Measurements from ENCODE around the gene DPP4.

DPP4 gene

DNA sequence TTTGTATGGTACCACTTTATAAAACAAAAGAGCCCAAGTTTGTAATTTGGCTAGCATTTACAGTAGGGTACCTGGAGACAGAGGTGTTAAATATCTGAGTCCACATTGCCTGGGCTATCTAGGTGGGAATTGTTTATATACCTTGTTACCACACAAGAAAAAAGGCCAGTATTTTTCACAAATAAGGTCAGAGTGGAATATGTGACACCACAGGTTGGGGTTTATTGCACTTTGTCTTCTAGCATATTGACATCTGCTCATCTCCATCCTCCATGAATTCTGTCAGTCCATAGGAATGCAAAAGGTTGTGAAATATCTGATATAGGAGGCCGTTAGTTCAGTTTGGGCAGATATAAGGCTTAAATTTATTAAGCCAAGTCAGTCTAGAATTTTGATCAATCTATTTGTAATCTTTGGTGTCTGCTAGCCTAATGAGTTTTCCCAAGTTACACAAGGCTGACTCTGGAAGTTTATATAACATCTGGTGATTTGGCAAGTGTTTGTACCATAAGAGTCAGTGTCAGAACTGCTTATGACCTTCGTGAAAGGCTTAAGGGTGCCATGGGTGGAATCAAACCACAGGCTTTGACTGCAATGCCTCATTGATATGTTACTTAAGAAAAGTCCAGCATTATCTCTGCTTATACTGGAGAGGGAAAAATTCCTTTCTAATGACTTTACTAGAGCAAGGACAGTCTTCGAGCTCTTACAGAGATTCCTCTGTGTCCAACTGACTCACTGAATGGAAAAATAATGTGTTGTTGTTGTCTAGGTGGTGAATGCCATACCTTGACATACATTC lies 11.3 kb upstream of the DPP4 start:
- no peak for DNase-seq (ENCODE audit: low read depth in 2 of 2)

DNA sequence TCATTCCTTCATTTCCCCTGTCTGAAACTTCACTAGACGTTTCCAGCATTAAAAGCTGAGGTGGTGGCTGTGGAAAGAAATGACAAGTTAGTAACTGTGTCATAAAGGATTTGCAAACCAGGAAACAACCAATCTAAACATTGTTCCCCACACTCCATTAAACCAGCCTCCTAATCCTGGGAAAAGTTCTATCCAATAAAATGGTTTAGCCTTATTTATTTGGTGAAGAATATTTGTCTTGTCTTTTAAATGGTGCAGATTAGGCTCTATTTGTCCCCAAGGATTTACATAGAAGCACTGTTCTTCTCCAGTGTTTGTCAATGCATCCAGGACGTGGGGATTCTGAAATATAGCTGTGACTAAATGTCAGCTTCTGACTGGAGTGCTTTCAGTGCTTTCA lies 10.5 kb upstream of the DPP4 start:
- no peak for DNase-seq (ENCODE audit: low read depth in 2 of 2)

DNA sequence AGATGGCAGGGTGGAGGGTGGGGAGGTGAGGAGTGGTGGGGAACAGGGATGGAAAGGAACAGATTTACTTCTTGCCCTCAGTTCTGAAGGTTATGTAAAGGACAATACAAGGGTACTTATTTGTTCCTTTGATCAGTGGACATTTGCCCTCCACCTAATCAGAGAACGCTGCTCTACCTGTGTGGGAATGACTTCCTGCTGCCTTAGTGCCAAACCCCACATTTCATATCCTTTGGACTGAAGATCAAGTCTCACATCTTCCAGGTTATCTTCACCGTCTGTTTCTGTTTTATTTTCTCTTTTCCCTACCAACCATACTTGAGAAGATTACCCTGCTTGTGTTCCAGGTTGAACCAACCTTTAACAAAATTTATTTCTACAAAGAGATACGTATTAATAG lies 8.7 kb upstream of the DPP4 start:
- DNase-seq (ENCODE audit: low read depth in 2 of 2), result no peak

DNA sequence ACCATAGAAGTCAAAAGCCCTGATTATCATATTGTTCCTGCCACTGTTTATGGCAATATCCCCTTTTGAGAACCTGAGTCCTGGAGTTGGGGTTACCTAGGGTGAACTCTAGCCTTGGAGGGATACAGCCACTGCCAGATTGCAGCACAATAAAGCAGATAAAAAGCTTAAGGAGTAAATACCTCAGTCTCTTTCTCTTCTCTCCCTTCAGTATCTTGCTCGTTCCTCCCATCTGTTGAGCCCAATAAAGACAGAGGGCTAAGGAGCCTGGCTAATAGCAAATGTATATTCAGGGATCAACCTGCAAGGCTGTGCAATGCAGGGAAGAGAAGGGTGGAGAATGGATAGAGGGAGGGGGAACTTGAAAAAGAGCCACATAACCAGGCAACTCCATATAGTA lies 8.0 kb upstream of the DPP4 start:
- no peak for DNase-seq (ENCODE audit: low read depth in 2 of 2)

DNA sequence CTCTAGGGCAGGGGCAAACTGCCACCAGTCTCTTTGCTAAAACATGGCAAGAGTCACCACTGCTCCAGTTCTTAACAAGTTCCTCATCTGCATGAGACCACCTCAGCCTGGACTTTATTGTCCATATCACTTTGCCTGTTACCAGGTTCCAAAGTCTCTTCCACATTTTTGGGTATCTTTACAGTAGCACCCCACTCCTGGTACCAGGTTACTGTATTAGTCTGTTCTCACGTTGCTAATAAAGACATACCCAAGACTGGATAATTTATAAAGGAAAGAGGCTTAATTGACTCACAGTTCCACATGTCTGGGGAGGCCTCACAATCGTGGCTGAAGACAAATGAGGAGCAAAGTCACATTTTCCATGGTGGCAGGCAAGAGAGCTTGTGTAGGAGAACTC lies 5.5 kb upstream of the DPP4 start:
- DNase-seq (ENCODE audit: low read depth in 2 of 2), result no peak

DNA sequence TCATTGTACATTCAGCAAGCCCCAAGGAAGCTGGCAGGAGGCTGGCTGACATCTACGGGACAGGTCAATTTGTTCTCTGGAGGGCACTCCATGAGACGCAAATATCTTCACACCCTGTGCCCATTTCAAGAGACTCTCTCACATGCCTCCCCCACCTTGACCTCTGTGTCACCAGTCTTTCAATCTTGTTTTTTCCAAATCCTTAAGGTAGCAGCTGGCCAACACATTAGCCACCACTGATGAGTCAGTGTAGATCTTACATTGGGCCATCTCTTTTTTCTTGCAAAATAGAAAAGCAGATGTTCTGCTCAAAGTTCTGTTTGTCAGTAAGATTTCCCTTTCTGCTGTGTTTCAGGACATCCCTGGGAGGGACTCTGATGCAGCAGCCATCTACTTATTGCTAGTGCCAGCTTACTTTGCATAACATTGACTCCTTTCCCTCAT lies 1.7 kb upstream of the DPP4 start:
- DNase-seq (ENCODE audit: low read depth in 2 of 2), result no peak

DNA sequence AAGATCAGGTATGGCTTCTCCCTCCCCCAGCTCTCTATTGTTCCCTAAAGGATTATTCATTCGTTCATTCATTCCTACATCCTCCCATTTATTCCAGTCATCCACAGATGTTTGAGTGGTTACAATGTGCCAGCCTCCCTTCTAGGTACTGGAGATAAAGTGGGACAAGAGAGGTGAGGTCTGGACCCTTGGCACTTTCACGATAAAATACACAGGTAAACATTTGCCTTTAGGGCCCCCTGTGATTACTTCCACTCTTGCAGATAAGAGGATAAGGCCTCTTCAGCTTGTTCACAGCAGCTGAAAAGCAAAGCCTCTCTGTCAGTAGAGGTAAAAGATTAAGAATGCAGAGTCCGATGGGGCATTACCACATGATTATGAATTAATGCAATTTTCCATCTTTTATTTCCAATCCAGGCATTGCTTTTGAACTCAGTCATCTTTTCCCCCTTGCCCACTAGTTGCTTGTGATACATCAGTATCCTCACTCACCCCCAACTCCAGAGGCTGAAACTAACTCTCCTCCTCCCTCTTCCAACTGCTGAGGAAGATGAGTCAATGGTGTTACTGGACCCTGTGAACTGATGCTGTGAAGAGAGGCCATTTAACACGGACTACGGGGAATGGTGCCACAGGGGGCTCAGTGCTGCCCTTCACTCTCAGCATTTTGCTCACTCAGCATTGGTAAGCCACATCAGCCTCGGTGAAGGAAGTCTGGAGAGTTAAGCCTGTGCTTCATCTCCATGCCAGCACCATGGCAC lies 1.1 kb upstream of the DPP4 start:
- no peak for DNase-seq (ENCODE audit: low read depth in 2 of 2)

DNA sequence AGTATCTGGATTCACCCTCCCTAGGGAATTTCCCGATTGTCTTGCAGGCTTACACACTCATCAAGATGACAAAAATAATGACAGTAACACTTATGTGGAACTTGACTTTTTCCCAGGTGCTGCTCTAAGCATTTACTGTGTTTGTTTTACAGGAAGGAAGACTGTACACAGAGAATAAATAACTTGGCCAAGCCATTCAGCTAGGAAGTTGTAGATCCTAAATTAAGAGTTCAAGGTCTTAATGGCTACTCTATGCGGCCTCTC lies 549 bp upstream of the DPP4 start:
- DNase-seq (ENCODE audit: low read depth in 2 of 2), result no peak

DNA sequence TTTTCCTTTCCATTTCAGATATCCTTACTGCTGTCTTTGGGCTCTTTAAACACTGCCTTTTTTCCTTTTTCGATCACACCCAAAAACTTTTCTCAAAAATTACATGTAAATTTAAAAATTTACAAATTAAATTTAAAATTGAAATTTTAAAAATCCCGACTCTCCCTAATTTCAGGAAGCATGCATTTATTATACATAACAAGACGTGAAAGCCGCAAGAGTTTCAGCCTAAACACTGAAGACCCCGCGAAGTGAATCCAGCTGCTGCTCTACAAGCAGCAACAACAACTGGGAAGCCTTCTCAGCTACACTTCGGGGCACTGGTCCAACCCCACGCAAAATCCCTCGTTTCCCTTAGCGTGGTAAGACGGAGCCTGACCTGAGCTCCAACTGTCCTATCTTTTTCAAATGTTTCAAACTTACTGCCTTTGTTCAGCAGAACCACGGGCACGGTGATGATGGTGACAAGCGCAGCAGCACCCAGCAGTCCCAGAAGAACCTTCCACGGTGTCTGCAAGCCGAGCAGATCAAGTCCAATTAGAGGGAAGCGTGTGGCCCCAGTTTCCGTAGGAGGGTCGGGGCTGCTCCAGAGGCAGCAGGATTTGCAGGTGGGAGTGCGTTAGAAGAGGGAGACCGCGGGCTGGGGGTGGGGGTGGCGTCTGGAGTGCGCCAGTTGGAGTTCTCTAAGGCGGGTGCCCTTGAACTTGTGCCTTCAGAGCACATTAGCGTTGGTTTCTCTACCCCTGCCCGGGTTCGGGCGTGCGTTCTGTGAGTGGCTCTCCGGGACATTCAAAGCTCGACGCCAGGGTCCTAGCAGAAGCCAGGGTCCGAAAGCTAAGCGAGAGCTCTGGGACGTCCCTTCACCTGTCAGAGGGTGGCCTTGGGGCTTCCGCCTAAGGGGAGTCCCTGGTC lies 783 bp downstream of the DPP4 start:
- DNase-seq (ENCODE audit: low read depth in 2 of 2), result no peak

DNA sequence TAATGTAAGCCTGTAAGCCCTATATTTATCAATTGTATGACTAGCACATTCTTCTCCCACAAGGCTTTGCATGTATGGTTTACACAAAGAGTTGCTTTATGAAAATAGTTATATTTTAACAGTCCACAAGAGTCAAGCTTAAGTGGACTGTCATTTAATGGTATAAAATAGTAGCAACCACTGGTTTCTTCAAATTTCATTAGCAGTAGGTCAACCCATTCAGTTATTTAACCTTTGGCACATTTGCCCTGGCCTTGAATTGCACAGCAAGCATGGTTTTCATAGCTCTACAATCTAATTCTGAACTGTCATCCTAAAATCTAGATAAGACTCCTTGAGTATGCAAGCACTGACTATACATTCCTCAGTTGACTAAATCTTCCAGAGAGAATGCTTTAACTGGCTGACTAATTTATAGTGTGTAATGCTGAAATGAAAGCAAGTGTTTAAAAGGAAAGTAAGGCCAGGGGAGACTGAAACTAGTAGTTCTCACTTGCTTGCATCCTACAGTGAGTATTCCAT lies 1.8 kb downstream of the DPP4 start:
- DNase-seq (ENCODE audit: low read depth in 2 of 2), result no peak

DNA sequence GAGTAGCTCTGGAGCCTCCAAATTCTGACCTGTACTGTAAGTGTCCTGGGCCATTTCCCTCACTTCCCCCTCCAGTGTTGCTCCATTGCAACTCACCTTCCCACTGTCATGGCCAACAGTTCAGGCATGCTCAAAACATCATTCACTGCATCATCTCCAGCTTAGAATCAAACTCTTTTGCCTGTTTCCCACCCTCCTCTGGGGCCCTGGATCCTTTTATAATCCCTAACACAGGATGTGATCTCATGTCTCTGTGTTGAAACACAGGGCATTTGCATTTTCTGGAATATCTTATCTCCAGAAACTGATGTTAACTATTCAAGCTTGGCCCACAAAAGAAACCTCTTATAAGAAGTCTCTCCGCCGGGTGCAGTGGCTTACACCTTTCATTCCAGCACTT lies 3.0 kb downstream of the DPP4 start:
- DNase-seq (ENCODE audit: low read depth in 2 of 2), result no peak

DNA sequence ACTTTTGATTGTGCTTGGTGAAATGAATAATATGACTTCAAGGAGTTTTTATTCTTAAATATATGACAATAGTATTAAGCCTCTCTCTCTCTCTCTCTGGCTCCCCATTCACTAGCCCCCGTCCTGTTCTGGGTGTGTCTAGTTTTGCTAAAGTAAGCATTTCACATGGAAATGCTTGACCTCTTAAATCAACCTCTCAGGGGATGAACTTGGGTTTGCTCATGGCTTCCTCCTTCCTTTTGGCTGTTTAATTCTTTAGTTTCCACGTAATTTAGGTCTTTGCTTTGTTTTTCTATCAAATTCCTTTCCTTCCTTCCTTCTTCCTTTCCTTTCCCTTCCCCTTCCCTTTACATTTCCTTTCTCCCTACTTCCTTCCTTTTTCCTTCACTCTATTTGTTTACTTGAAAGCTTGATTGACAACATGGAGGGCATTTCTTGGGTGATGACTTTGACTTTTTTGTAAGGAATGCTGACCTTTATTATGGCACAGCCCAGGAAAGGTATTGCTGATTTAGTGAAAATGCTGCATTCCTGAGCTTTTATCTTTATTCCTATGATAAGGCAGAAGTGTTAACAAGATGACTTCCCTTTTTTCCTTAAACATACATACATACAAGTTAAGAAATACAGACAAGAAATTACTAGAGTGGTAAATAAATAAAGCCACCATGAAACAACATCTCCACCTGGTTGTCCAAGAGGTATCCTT lies 3.6 kb downstream of the DPP4 start:
- DNase-seq (ENCODE audit: low read depth in 2 of 2), result no peak

DNA sequence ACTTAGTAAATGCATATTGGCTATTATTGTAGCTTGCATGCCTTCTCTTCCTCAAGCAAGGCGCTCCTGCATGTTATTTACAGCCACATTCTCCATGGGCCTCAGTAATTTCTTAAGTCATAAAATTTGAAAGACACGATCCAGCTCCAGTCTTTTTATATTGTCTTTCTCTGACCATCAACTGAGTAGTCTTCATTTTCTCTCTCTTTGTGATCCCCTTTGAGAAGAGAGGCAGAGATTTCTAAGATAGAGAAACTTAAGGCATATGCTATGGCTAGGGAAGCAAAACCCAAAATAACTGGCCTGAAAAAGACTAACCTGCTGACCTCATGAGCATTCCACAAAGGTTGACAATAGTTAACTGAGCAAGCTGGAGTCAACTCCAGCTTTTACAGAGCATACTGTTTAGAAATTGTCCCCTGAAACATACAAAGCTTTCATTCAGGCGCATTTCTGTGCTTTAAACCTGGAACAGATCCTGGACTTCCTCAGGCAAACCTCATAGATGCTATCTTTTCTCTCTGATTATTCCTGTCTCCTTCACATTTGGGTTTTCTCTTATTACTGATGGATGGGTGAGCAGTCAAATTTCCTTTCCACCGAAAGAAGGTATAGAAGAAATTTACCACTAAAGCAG lies 4.6 kb downstream of the DPP4 start:
- DNase-seq (ENCODE audit: low read depth in 2 of 2), result no peak

DNA sequence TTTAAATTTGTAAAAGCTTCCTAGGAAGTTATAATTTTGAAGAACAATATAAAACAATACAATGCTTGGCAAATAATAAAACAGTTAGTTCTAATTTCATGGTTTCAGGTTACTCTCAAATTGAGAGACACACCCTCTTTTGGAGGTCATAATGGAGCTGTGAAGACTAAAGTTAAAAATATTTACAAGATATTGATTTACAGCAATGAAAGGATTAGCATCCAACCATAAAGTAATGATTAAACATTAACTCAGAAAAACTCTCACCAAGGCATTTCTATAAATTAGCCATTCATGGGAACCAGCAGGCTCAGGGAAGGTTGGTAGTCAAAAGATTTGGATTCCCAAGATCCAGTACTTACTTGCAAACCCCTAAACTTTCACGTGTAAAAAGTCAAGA lies 6.4 kb downstream of the DPP4 start:
- no peak for DNase-seq (ENCODE audit: low read depth in 2 of 2)

DNA sequence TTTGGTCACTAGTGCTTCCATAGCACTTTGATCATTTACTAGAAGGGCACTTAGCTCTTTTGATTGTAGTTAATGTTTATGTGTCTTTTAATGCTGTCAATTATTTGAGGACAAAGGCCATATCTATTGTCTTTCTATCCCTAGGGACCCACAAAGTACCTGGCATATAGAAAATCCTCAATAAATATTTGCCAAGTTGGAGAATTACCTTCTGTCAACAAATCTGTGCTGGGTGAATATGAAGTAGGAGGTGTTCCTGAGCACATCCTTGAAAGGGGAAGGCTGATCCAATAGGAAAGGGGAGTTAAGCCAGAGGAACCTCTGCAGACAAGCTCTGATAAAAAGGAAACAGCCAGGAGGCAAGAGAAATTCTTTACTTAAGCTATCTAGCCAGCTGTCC lies 8.2 kb downstream of the DPP4 start:
- DNase-seq (ENCODE audit: low read depth in 2 of 2), result no peak

DNA sequence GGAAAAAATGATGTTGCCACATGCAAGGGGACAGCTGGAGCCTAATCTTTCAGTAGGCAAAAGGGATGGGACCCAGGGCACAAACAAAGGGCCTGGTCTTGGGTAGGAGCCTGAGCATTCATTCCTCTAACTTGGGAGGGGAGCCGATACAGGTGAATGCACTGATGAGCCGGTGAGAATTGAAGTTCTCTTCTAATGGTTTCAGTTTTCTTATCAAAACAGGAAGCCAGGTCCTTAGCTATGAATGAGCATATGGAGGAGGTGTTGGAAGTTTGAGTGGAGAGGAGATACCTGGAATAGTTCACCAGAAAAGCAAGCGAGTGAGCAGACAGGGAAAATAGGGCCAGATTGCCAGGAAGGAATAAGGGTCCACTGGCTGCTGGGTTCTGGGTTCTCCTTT lies 10.1 kb downstream of the DPP4 start:
- no peak for DNase-seq (ENCODE audit: low read depth in 2 of 2)

DNA sequence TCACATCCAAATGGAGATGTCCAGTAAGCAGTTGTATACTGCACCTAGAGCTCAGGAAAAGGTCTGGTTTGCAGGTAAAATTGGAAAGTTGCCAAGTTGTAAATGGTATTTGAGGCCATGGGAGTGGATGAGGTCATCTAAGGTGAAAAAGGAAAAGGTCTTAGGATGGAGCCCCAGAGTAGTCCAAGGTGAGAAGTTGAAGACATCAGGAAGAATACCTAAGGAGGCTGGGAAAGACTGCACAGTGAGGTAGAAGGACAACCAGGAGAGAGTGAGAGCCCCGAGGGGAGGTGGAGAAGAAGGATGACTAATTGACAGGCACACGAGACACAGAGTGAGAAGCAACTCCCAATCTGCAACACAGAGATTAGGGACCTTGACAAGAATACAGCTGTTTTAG lies 10.7 kb downstream of the DPP4 start:
- DNase-seq (ENCODE audit: low read depth in 2 of 2), result no peak

DNA sequence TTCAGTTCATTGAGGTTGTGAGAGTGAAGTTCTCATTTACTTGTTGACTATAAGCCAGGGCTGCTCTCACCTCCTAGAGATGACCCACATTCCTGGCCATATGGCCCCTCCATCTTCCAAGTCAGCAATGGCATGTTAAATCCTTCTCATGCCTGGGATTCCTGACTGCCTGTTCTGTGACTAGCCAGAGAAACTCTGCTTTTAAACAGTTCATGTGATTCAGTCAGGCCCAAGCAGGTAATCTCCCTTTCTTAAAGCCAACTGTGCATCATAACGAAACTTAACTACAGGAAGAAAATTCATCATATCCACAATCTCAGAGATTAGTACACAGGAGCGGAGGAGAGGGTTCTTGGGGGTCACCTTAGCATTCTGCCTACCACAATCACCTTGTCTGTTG lies 11.5 kb downstream of the DPP4 start:
- DNase-seq (ENCODE audit: low read depth in 2 of 2), result no peak

DNA sequence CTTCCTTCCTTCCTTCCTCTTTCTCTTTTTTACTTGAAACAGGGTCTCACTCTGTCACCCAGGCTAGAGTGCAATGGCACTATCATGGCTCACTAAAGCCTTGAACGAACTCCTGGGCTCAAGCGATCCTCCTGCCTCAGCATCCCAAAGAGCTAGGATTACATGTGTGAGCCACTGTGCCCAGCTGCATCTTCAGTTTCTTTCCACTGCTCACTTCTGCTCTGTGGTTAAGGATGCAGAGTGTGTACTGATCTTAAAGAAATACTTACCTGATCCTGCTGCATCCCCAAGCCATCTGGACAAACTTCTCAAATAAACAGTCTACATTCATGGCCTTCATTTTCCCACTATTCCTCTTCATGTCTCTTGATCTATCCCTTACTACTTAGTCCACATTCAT lies 13.0 kb downstream of the DPP4 start:
- no peak for DNase-seq (ENCODE audit: low read depth in 2 of 2)

DNA sequence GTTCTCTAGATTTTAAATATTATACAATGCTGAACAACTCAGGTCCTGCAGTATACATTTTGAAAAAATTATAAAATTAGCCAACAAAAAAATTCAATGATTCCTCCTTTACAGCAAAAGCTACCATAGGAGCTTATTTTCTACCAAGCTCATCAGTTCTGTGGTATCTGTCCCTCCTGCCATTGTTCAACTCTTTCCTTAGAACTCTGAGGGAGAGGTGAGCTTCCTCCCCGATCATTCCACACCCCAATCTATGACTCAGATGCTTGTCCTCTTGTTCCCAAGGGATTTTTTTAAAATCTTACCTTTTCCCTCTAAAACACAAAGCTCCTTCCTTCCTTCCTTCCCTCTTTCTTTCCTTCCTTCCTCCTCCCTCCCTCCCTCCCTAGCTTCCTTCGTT lies 13.5 kb downstream of the DPP4 start:
- DNase-seq (ENCODE audit: low read depth in 2 of 2), result no peak

DNA sequence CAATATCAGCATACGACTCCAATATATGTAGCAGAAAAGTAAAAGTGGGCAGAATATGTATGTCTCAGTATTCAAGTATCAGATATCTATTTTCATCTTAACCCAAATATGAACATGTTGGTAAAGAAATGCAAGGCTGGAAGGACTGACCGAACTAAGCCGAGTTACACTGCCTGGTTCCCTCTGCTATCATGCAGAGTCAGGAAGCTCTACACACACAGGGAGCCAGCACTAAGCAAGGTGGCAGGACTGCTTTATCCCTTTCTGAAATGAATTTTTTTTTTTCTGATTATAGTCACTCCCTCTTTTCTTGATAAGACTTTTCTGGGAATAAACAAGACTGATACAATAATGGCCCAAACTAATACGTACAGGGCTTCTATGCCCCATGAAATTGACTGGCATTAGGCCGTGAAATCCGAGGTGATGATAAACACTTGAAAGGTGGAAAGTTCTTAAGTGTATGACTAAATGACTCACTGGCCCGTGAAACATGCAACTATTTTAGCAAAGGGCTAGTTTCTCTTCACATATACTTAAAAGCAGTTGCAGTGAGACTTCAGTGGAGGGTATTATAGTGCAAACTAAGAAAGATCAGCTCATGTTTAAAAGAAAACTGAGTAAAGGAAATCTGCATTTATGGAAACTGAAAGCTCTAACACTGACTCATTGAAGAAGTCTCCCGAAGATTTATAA lies 14.9 kb downstream of the DPP4 start:
- no peak for DNase-seq (ENCODE audit: low read depth in 2 of 2)
